ENCODE data around the gene PCDHA3.
"Not testable (repeated sequence)": the region's sequence is repeated elsewhere in the genome, so short reads cannot be mapped to it uniquely, and the experiment has no call there.

Gene PCDHA3

GRCh38 chr5:140808889-140809291 lies 8.0 kb downstream of the PCDHA3 start:
- DNase-seq (ENCODE audit: low read depth in 1 of 2, low spot score in 1 of 2): no peak

- DNase-seq (ENCODE audit: low read depth in 1 of 2, low spot score in 1 of 2): no peak
Observed at GRCh38 chr5:140821375-140822280, 20.8 kb downstream of the PCDHA3 start, which contains the start of gene PCDHA5. Gene PCDHA5 (plus strand): TSS chr5:140821613.

- no peak for DNase-seq (ENCODE audit: low read depth in 1 of 2, low spot score in 1 of 2)
Observed at GRCh38 chr5:140822281-140822629, 21.4 kb downstream of the PCDHA3 start.

- not testable (repeated sequence) for DNase-seq (ENCODE audit: low read depth in 1 of 2, low spot score in 1 of 2)
Observed at GRCh38 chr5:140822969-140823368, 22.1 kb downstream of the PCDHA3 start.

- DNase-seq (ENCODE audit: low read depth in 1 of 2, low spot score in 1 of 2): no peak
Observed at GRCh38 chr5:140823475-140823874, 22.6 kb downstream of the PCDHA3 start.

- DNase-seq (ENCODE audit: low read depth in 1 of 2, low spot score in 1 of 2): no peak
Observed at GRCh38 chr5:140827704-140828361, 27.0 kb downstream of the PCDHA3 start, which contains the start of gene PCDHA6. Gene PCDHA6 (plus strand): TSS chr5:140827960. CDS start chr5:140828092, 132 bp downstream.

GRCh38 chr5:140828362-140828737 lies 27.5 kb downstream of the PCDHA3 start:
- DNase-seq (ENCODE audit: low read depth in 1 of 2, low spot score in 1 of 2): no peak

GRCh38 chr5:140829511-140830501 lies 28.9 kb downstream of the PCDHA3 start:
- DNase-seq (ENCODE audit: low read depth in 1 of 2, low spot score in 1 of 2): not testable (repeated sequence)

GRCh38 chr5:140833993-140834392 lies 33.1 kb downstream of the PCDHA3 start, which contains the start of gene PCDHA7:
Gene PCDHA7 (plus strand): TSS chr5:140834269. CDS start chr5:140834384, 115 bp downstream.
- DNase-seq (ENCODE audit: low read depth in 1 of 2, low spot score in 1 of 2): no peak

GRCh38 chr5:140834439-140835008 lies 33.7 kb downstream of the PCDHA3 start:
- not testable (repeated sequence) for DNase-seq (ENCODE audit: low read depth in 1 of 2, low spot score in 1 of 2)

GRCh38 chr5:140835622-140836510 lies 35.0 kb downstream of the PCDHA3 start:
- DNase-seq (ENCODE audit: low read depth in 1 of 2, low spot score in 1 of 2): no peak

- no peak for DNase-seq (ENCODE audit: low read depth in 1 of 2, low spot score in 1 of 2)
Observed at GRCh38 chr5:140840978-140841962, 40.4 kb downstream of the PCDHA3 start, which contains the start of gene PCDHA8. Gene PCDHA8 (plus strand): TSS chr5:140841187. CDS start chr5:140841322, 135 bp downstream.

- no peak for DNase-seq (ENCODE audit: low read depth in 1 of 2, low spot score in 1 of 2)
Observed at GRCh38 chr5:140842798-140843733, 42.2 kb downstream of the PCDHA3 start.

GRCh38 chr5:140848139-140849102 lies 47.6 kb downstream of the PCDHA3 start, which contains the start of gene PCDHA9:
Gene PCDHA9 (plus strand): TSS chr5:140848382. CDS start chr5:140848496, 114 bp downstream.
- DNase-seq (ENCODE audit: low read depth in 1 of 2, low spot score in 1 of 2): not testable (repeated sequence)

GRCh38 chr5:140849831-140850634 lies 49.2 kb downstream of the PCDHA3 start:
- not testable (repeated sequence) for DNase-seq (ENCODE audit: low read depth in 1 of 2, low spot score in 1 of 2)

All from stimulated activated CD4-positive, alpha-beta T cell treated with anti-CD3 and anti-CD28 coated beads, Interleukin-15, amount 100 ng/mL, for 1 hour (primary cell).